ENCODE measurements around the gene ZBTB46.

GRCh38 chr20:63828951-63829350 is 2.1 kb downstream of the ZBTB46 start:
- TF ChIP-seq, protein P1, sequence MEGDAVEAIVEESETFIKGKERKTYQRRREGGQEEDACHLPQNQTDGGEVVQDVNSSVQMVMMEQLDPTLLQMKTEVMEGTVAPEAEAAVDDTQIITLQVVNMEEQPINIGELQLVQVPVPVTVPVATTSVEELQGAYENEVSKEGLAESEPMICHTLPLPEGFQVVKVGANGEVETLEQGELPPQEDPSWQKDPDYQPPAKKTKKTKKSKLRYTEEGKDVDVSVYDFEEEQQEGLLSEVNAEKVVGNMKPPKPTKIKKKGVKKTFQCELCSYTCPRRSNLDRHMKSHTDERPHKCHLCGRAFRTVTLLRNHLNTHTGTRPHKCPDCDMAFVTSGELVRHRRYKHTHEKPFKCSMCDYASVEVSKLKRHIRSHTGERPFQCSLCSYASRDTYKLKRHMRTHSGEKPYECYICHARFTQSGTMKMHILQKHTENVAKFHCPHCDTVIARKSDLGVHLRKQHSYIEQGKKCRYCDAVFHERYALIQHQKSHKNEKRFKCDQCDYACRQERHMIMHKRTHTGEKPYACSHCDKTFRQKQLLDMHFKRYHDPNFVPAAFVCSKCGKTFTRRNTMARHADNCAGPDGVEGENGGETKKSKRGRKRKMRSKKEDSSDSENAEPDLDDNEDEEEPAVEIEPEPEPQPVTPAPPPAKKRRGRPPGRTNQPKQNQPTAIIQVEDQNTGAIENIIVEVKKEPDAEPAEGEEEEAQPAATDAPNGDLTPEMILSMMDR (conservative IDR thresholded peaks at IDR 0.05): no peak
- no peak for TF ChIP-seq ZFX (IDR thresholded peaks at IDR 0.05)

Data from C4-2B (cell line).